Stimulated activated CD8-positive, alpha-beta memory T cell treated with anti-CD3 and anti-CD28 coated beads, Interleukin-4, amount 100 ng/mL, for 48 hours (primary cell): ENCODE measurements around the gene NUP107.

Source experiments
- DNase-seq: peaks from one replicate; pipeline ENCODE4 v3.0.0-alpha.2; 2020

Gene NUP107

DNA sequence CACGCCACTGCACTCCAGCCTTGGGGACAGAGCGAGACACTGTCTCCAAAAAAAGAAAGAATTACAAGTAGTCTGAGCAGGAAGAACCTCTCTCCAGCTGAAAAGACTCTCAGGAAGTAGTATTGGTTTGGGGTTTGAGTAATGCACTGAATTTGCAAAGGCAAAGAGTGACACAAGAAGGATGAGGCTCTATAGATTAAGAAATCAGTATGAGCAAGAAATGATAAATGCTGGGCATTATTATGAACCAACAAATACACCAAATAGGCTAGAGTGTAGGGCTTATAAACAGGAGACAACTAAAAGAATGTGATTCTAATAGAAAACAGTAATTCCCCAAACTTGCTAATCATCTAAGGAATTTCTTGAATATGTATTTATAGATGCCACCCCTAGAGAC lies 56.6 kb downstream of the NUP107 start:
- DNase-seq = no peak

DNA sequence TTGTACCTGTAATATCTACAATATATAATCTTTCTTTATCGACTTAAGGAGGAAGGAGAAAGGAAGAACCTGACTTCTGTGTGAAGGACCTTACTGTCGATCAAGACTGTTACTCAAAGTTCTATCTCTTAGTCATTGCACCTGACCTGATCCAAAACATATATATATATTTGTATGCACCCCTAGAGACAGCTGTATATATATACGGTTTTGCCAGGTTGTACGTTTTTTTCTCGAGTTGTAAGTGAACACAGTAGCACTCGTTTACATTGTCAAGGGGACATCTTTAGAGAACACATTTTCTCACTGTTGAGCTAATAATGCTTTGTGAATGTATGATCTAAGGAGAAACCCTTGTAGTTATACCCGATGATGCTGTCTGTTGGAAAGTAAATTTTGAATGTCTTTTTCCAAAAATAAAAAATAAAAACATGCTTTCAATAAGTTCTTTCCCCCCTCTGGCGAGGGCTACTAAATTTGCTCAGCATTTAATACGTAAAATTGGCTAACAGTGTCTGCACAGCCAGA lies 58.7 kb downstream of the NUP107 start:
- no peak for DNase-seq

DNA sequence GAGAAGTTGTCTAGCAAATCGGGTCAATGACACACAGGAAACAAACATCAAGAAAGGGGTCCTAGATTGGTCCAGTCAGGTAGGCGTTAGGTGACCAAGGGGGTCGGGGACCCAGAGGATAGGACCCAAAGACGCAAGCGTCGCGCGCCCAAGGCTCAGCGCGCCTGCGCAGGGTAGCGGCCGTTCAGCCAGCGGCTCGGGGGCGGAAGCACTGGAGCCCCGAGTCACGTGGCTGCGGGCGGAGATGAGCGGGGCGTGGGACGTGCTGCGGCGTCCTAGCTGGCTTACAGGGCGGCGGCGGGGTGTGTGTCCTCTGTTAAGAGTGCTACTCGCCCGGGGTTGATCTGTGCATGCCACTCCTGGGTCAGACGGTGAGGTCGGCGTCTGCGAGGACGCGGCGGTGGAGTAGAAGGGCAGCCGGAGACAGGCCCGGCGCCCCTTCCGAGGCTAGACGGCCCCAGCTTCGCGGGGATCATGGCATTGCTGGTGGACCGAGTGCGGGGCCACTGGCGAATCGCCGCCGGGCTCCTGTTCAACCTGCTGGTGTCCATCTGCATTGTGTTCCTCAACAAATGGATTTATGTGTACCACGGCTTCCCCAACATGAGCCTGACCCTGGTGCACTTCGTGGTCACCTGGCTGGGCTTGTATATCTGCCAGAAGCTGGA lies 59.3 kb downstream of the NUP107 start, which contains the start of gene SLC35E3:
Gene SLC35E3, plus strand, starts transcription at position 273 of the 668 bp plus-strand sequence. Its CDS starts 202 bp downstream, at position 475.
- peak; percentile 94 for DNase-seq

DNA sequence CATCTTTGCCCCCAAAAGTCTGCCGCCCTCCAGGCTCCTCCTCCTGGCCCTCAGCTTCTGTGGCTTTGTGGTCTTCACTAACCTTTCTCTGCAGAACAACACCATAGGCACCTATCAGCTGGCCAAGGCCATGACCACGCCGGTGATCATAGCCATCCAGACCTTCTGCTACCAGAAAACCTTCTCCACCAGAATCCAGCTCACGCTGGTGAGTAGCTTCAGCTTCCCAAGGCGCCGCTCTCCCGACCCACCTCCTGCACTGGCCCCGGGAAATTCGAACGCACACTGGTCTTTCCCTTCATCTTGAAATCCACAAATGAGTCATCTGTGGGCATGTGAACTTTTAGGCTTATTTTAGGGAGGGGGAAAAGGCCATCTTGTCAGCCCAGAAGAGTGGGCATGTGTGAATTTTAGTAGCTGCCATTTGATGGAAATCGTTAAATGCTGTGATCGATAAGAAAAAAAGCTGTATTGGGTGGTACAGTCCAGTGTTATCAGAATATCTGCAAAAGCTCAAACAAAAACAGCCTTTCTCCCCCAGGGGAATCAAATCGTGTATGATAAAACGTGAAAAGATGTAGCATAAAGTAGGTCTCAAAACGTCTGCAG lies 59.9 kb downstream of the NUP107 start:
- peak; percentile 56 for DNase-seq

DNA sequence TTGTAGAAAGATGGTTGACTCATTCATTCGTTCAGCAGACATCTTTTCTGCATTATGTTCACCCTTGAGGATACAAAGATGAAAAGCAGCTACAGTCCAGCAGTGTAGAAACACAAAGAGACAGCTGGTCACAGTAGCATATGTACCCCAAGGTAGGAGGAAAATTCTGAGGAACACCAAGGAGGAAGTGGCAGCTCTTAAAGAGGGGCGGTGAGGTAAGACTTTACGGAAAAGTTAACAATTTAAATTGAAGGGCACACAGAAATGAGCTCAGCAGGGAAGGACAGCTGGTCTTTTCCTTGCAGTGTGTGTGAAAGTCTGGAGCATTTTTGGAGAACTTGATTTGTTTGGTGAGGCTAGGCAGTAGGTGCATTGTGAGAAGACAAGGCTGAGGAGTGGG lies 62.7 kb downstream of the NUP107 start:
- no peak for DNase-seq

DNA sequence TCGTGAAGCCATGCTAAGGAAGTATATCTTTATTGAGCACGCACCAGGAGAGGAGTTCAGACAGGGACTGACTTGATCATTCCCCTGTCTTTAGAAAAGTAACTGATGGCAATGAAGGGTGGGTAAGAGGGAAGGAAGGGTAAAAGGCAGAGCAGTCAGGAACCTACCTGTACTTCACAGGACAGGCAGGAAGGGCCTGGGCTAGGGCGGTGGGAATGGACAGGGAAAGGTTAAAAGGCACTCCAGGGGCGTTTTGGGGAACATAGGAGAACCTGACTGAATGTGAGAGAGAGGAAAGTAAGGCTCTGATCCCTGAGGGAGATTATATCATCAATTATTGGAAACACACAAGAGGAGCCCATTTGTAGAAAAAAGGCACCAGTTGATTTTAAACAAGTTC lies 63.1 kb downstream of the NUP107 start:
- no peak for DNase-seq

DNA sequence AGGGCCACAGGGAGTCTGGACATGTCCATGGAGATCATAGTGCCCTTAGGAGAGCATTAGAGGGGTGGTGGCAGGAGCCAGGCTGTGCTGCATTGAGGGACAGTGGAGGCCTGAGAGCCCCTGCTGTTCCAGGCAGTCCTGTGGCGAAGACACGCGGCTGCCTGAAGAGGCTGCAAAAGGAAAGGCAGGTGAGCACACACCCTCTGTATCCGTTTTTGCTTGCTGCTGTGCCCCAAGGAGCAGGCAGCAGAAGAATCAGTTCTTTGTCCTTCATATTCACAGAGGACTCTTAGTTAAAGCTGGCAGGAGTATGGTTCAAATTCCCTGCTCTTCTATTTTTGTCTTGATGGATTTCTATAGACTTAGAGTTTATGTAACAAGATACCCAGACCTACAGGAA lies 63.7 kb downstream of the NUP107 start:
- no peak for DNase-seq

DNA sequence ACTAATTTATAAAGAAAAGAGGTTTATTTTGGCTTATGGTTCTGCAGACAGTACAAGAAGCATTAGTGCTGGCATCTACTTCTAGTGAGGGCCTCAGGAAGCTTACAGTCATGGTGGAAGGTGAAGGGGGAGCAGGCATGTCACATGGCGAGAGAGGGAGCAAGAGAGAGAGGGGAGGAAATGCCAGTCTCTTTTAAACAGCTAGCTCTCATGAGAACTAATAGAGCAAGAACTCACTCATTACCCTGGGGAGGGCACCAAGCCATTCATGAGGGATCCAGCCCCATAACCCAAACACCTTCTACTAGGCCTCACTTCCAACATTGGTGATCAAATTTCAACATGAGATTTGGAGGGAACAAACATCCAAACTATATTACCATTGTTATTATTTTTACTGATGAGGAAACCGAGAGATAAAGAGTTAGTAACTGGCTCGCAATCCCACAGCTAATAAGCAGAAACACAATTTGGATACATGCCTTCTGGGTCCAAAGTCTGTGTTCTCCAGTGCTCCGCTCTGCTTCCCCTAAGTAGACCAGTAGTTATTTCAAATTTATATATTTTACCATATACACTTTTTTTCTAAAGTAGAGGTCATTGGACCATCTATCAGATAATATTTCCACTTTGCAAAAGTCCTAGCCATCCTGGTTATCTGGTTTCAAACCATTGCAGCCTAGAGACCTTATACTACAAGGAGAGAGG lies 68.9 kb downstream of the NUP107 start:
- DNase-seq = no peak

DNA sequence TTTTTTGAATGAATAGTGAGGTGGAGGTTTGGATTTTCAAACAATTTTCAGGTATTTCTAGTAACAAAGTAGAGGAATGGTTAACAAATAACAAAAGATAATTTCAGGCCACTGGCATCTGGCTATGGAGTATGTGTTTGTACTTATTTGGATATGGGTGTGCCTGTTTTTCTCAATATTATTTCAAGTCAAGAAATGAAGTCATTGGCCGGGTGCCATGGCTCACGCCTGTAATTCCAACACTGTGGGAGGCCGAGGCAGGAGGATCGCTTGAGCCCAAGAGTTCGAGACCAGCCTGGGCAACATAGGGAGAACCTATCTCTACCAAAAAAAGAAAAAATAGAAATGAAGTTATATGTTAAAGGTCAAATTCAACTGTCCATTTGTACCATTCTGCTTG lies 73.1 kb downstream of the NUP107 start:
- DNase-seq = no peak

DNA sequence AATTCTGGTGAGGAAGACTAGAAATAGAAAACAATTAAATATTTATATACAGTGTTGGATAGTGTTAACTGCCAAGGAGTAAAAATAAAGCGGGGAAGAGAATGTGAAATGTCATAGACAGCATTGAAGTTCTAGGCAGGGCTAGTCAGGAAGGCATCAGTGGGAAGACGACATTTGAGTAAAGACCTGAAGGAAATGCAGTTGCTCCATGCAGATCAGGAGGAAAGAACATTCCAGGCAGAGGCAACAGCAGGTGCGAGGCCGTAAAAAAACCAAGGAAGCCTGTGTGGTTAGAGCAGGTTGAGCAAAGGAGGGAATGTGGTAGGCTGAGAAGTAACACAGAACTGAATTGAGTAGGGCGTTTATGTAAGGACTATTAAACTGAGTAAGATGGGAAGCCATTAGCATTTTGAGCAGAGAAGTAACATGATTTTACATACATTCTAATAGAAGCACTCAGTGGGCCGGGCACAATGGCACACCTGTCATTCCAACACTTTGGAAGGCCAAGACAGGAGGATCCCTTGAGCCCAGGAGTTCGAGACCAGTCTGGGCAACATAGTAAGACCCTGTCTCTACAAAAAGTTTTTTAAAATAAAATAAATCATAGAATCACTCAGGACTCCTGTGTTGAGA lies 74.1 kb downstream of the NUP107 start:
- DNase-seq = no peak

DNA sequence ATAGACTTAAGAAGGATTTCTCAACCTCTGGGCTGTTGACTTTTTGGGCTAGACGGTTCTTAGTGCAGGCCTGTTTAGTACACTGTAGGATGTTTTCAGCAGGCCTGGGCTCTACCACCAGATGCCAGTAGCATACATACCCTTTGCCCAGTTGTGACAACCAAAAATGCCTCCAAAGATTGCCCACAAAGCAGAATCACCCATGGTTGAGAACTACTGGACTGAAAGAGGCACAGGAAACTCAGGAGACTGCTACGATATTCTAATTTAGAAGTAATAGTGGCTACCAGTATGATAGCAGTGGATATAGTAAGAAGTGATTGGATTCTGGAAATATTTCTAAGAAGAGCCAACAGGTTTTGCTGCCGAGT lies 74.6 kb downstream of the NUP107 start:
- no peak for DNase-seq

DNA sequence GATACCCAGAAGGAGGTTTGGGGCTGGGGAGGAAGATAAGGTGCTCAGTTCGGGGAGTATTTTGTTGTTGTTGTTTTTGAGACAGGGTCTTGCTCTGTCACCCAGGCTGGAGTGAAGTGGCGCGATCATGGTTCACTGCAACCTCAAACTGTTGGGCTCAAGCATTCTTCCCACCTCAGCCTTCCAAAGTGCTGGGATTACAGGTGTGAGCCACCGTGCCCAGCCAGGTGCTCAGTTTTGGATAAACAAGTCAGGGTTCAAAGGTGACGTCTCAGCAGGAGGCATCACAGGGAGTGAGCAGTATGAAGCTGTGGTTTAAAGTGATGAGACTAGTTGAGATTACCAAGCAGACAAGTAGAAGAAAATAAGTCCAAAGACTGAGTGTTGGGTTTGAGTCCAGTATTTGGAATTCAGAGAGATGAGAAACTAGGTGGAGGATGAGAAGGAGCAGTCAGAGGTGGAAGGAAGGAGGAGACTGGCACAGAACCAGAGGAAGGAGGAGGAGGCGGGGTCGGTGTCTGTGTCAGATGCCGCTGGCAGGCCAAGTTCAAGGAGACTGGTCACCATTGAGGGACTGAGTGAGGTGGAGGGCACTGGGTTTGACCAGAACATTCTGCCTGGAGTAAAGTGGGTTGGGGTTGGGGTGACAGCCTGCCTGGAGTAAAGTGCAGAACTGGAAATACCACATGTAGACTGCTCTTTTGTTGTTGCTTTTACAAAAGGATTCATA lies 75.3 kb downstream of the NUP107 start:
- no peak for DNase-seq

DNA sequence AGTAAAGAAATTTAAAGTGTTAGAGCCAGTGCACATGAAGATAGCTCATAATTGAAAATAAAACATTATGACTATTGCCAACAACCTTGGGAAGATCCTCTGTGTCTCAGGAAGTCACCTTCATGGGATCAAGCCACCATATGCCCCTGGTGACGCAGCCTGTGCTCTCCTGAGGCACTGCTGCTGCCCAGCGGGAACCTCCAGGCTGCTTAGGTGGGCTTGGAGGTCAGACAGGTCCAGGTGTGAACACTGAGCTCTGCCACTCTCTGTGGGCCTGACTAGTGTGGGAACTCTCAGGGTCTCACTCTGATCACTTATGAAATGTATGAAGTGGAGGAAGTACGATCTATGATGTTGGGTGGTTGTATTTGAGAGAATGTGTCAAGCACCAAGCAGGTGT lies 75.9 kb downstream of the NUP107 start:
- no peak for DNase-seq

DNA sequence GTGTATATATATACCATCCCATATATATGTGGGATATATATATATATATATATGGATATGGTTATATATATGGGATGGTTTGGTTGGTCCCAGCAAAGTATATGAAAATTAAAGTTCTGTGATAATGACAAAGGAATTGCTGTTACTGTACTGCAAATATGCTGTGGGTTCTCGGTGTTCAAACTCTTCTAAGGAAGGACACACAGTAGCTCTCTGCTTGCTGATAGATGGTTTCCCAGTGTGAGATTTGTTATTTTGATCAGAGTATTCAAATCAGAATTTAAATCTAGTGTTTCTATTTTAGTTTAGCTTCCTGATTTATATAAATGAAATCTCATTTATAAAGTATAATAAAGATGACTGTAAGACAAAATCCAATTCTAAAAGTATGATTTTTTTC lies 78.9 kb downstream of the NUP107 start:
- no peak for DNase-seq

DNA sequence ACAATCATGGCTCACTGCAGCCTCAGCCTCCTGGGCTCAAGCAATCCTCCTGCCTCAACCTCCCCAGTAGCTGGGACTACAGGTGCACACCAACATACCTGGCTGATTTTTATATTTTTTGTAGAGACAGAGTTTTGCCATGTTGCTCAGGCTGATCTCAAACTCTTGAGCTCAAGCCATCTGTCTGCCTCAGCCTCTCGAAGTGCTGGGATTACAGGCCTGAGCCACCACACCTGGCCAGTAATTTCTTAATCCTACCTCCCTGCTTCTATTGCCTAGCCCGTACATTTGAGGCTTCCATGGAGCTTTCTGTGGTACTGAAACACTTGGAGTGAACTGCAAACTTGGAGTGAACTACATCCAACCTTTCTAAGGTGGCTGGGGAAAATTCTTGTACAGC lies 79.9 kb downstream of the NUP107 start:
- DNase-seq = no peak

DNA sequence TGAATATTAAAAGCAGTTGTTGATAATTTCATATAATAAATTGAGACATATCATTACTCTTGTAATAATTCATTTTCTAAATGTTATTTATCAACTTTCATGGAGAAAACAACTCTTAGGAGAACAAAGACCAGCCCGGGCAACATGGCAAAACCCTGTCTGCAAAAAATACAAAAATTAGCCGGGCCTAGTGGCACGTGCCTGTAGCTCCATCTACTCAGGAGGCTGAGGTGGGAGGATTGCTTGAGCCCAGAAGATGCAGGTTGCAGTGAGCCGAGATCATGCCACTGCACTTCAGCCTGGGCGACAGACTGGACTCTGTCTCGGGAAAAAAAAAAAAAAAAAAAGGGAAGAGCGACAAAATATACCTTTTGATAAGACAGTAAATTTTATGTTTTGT lies 80.4 kb downstream of the NUP107 start:
- no peak for DNase-seq

DNA sequence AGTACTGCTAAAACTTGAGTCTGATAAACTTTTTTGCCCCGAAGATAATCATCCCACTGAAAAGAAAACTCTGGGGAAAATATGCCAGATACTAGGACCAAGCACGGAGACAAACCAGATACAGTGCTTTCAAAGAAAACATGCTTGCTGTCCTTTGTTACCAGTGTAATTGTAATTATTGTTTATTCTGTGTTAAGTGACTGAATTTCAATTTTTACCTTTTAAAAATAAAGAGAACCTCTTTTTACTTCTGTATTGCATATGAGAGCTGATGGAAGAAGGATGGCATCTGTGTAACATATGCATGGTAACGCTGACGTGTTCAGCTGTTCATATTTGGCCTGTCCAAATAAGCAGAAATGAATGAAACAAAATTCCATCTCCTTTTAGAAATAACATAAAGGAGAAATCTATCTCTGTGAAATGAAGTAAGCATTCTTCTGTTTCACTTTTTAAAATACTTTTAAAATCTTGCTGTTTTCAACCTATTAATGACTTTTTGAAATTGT lies 81.7 kb downstream of the NUP107 start:
- no peak for DNase-seq

DNA sequence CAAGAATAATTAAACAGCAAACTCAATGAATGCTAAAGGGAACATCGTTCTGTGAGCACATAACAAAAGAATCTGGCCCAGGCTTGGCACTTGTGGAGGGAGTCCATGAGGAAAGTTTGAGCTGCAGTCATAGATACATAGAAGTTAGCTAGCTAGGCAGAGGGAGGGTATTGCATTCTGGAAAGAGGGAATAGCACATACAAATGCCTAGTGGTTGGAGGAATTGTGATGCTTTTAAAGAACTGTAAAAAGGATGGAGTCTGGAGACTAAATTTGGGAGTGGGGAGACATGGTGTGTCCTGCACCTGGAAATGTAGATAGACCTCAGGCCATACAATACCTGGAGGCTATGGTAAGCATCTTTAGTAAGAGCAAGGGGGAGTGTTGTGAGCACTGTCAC lies 83.2 kb downstream of the NUP107 start:
- no peak for DNase-seq

DNA sequence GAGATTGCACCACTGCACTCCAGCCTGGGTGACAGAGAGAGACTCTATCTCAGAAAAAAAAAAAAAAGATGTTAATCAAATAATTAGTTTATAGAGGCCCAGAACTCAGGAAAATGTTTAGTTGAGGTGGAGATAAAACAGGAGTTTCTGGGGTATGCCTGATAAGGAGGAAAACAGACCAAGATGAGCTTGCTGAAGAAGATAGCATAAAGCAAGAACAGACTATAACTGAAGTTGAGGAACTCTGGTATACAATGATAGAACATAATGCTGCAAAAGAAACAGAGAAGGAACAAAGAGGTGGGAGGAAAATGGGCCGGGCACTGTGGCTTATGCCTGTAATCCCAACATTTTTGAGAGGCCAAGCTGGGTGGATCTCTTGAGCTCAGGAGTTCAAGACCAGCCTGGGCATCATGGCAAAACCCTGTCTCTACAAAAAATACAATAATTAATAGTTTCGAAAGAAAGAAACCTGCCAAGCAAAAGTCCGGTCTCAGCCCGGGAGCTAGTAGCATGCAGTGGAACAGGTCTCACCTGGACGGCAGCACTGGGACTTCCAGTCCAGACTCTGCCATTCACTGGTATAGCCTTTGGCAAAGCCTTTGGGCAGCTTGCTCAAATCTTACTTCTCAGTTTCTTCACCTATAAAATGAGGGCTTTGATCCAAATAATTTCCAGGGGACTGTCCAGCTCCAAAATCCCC lies 84.6 kb downstream of the NUP107 start:
- no peak for DNase-seq

DNA sequence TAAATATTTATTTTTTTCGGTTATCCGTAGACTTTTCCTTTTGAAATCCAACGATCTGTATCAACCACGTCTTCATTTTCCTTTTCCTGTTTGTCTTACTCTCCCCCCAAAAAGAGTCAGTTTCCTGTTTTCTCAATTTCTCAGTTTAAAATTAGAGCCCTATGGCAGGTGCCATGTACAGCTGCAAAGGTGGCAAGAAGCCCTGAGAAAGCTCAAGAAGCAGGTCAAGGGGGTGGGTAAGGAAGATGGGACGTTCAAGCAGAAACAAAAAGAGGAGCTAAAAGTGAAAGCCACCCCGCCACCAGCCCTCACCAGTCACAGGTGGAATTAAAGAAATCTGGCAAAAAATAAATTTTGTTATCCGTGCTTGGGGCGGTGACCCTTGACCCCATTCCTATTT lies 85.9 kb downstream of the NUP107 start:
- no peak for DNase-seq

DNA sequence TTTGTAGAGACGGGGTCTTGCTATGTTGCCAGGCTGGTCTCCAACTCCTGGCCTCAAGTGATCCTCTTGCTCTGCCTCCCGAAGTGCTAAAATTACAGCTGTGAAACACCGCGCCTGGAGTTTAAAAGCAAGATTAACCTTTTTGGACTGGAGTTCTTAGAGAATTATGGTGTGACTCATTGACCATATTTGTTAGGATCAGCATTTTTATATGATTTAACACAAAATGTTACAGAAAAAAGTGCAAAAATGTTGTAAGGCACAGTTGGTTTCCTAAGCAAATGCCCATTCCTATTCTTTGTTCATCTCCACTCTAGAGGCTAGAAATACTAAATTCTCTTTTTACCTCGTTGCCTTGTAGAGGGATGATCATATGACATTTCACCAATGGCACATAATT lies 86.8 kb downstream of the NUP107 start:
- no peak for DNase-seq

DNA sequence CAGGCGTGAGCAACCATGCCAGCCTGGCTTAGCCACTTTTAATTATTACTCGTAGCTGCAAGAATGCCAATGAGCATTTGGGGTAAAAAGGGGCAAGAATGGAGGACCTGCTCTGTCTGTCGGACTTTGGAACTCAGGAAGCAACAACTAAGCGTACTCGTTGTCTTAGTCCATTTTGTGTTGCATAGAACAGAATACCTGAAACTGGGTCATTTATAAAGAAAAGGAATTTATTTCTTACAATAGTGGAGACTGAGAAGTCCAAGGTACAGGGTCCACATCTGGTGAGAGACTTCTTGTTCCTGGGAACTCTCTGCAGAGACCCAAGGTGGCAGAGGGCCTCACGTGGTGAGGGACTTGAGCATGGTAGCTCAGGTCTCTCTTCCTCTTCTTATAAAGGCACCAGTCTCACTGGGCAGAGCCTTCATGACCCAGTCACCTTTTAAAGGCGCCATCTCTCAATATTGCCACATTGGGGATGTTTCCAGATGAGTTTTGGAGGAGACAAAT lies 88.4 kb downstream of the NUP107 start:
- DNase-seq = no peak
